ENCODE results near the gene FREY1.

The FREY1 gene

GRCh38 chr11:45928535-45929215, 21.6 kb upstream of the FREY1 start:
- DNase-seq (ENCODE audit: low read depth) = no peak

DNA sequence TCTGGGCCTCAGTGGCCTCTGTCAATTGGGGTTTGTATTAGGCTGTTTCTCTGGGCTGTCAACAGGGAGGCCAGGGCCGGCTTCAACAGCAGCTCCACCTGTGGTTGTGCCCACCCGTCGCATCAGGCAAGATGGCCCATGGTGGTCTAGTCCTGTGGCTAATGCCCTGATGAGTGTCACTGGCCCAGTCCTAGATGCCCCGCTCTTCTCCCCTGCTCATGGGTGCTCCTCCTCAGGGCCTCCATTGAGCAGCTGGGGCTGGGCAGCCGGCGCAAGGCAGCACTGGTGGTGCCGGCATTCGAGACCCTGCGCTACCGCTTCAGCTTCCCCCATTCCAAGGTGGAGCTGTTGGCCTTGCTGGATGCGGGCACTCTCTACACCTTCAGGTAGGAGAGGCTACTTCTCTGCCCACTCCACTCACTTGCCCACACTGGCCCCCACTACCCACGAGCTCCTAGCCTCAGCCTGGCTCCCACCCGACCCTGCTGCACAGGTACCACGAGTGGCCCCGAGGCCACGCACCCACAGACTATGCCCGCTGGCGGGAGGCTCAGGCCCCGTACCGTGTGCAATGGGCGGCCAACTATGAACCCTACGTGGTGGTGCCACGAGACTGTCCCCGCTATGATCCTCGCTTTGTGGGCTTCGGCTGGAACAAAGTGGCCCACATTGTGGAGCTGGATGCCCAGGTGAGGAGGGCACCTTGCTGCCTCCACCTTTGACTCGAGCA, 20.8 kb upstream of the FREY1 start:
- no peak for DNase-seq (ENCODE audit: low read depth)

GRCh38 chr11:45927332-45927683, 20.2 kb upstream of the FREY1 start:
- DNase-seq (ENCODE audit: low read depth) = no peak

- DNase-seq (ENCODE audit: low read depth) = no peak
These were observed 19.7 kb upstream of the FREY1 start for GRCh38 chr11:45926536-45927331.

DNA sequence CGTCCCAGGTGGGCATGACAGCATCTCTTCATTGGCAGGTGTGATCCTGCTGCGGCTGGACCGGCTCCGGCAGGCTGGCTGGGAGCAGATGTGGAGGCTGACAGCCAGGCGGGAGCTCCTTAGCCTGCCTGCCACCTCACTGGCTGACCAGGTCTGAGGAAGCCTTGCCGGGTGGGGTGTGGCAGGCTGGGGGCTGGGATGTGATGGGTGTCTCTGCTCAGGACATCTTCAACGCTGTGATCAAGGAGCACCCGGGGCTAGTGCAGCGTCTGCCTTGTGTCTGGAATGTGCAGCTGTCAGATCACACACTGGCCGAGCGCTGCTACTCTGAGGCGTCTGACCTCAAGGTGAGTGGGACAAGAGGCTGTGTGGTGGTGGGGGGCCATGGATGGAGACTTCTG, 18.9 kb upstream of the FREY1 start:
- no peak for DNase-seq (ENCODE audit: low read depth)

GRCh38 chr11:45925550-45925949, 18.5 kb upstream of the FREY1 start:
- no peak for DNase-seq (ENCODE audit: low read depth)

- DNase-seq (ENCODE audit: low read depth) = no peak
These were observed 17.9 kb upstream of the FREY1 start for GRCh38 chr11:45924927-45925326.

- no peak for DNase-seq (ENCODE audit: low read depth)
These were observed 17.2 kb upstream of the FREY1 start for GRCh38 chr11:45924036-45924915.

DNA sequence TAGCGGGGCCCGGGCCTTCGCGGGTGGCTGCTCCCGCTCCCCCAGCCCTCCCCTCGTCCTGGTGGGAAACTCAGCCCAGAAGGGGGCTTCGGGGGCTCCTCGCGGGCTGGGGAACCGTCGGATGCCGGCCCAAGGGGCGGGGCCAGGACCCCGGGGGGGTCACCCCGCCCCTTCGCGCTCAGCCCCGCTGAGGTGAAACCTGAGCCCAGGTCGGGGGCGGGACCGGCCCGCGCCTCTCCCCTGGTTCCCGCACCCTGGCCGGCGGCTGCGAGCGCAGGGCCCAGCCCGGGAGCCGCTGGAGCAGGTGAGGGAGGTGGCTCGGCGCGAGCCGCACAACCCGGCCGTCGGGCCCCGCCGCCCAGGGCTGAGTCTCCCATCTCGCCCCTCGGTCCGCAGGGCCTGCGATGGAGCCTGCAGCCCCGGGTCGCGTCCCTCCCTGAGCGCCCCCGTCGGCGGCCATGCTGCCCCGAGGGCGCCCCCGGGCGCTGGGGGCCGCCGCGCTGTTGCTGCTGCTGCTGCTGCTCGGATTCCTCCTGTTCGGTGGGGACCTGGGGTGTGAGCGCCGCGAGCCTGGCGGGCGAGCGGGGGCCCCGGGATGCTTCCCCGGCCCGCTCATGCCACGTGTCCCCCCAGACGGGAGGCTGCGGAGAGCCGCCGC, 15.5 kb upstream of the FREY1 start, which contains the start of gene LARGE2:
Gene LARGE2 (plus strand): TSS at position 232 of the 658 bp plus-strand sequence. CDS start 227 bp downstream, at position 459.
- no peak for DNase-seq (ENCODE audit: low read depth)

DNA sequence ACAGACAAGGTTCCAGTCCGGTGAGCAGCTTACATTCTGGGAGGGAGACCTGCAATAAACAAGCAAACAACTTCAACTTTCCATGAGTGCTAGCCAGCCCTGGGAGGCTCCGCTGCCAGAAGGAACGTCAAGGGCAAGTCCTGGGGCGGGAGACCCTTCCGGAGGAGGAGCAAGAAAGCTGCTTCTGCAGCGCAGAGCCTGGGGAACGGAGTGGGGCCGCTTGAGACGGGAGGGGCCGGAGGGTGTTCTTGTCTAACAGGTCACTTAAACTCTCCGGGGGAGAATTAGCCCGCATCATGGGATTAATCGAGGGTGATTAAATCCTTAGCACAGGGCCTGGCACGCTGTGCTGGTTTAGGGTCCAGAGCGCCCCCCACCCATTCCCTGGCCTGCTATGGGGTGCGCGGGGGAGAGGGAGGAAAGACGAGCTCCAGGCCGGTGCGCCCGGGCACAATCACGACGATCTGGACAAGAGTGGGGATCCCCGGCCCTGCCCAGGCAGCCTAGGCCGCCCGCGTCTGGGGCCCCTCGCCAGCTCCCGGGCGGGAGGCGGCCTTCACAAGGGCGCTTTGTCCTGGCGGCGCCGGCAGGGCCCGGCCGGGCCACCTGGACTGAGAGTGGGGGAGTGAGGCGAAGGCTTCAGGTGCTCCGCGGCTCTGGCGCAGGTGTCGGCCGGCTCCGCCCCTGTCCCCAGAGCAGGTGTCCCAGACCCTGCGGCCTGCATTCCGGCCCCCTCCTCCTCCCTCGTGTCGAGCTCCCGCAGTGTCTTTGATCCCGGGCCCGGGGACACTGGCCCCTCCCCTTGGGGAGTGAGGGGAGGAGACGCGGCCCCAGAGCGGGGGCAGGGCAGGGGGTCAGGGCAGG, 14.7 kb upstream of the FREY1 start:
- no peak for DNase-seq (ENCODE audit: low read depth)

GRCh38 chr11:45920531-45921477, 13.7 kb upstream of the FREY1 start:
- no peak for DNase-seq (ENCODE audit: low read depth)

- DNase-seq (ENCODE audit: low read depth) = no peak
These were observed 12.9 kb upstream of the FREY1 start for GRCh38 chr11:45919806-45920530.

GRCh38 chr11:45918962-45919675, 12.0 kb upstream of the FREY1 start:
- DNase-seq (ENCODE audit: low read depth) = no peak

GRCh38 chr11:45918331-45918941, 11.4 kb upstream of the FREY1 start:
- DNase-seq (ENCODE audit: low read depth) = peak; percentile 41

DNA sequence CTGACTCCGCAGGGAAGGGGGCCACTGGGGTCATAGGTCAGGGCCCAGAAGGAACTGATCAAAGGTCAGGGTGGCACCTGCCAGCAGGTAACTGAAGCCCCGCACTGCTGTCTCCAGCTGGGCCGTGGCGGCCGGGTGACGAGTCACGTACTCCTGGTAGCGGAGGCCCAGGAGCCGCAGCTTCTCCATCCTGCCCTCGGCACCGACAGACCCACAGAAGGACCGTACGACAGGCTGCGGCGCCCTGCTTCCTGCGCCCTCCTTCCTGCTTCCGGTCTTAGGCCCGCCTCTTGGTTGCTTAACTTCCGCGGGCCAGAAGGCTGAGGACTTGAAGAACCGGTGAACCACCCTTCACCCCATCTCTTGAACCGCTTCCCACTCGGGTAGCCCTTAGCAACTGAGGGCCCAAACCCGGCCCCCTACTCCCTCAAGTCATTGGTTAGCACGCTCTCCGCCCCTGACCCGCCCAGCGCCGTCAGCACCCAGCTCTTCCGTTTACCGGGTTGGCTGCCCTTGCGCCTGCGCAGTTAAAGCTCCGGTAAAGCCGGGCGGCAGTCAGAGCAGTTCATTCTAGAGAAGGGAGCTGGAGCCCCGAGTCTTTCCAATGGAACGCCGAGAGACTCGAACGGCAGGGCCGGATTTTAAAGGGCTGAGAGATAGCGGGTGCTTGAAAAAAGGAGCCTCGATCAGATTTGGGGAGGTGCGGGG, 10.7 kb upstream of the FREY1 start, which contains the start of gene PEX16:
Gene PEX16 (minus strand): TSS at position 255 of the 708 bp plus-strand sequence. CDS start 66 bp downstream, at position 189.
- peak; percentile 87 for DNase-seq (ENCODE audit: low read depth)

DNA sequence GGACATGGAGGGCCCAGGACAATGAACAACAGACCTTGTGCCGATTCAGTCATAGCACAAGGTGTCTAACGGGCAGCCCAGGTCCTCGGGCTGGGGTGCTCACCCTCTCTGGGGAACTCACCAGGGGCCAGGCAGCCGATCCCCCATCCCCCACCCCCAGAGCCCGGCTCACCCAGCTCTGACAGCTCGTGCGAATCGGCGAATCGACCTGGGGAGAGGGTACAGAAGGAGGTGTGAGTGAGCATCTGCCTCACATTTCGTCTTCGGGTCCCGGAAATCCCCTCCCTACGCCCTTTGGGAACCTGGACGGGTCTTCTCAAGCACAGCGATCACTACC, 10.2 kb upstream of the FREY1 start:
- no peak for DNase-seq (ENCODE audit: low read depth)

- no peak for DNase-seq (ENCODE audit: low read depth)
These were observed 8.4 kb upstream of the FREY1 start for GRCh38 chr11:45915446-45915845.

All from stimulated activated CD8-positive, alpha-beta memory T cell treated with anti-CD3 and anti-CD28 coated beads, Interleukin-7, amount 100 ng/mL, for 24 hours (primary cell).